Adipose tissue (tissue), 3 donors: ENCODE results near the gene ZIC4. TPM values are rescaled to one million over a fixed set of nuclear protein-coding genes. Genes with fewer than 3 reads are reported as not detected.

Experiments
- H3K27ac ChIP-seq: one replicate; pipeline ENCODE4 v1.5.1; 2013; ENCODE audit warnings: low read depth, low read length
- WGBS, 3 donors: extraction: QIAGEN DNeasy Blood & Tissue Kit; methylation state at CpG; one replicate each; pipeline ENCODE4 v1.1.7; 2013; 5-methylcytosine and 5-hydroxymethylcytosine counted together
- polyA plus RNA-seq, 3 donors: library from polyadenylated mRNA; stranded (reverse); fragments of 200-250 nt; gene quantifications; one replicate each; pipeline ENCODE4 v1.2.3, GENCODE V29; 2013
- donor health status: healthy with polysubstance abuse.
- donor health status: Bipolar disorder and iron deficiency.
- donor health status: healthy.

The ZIC4 gene
- polyA plus RNA-seq, 3 donors: not detected

DNA sequence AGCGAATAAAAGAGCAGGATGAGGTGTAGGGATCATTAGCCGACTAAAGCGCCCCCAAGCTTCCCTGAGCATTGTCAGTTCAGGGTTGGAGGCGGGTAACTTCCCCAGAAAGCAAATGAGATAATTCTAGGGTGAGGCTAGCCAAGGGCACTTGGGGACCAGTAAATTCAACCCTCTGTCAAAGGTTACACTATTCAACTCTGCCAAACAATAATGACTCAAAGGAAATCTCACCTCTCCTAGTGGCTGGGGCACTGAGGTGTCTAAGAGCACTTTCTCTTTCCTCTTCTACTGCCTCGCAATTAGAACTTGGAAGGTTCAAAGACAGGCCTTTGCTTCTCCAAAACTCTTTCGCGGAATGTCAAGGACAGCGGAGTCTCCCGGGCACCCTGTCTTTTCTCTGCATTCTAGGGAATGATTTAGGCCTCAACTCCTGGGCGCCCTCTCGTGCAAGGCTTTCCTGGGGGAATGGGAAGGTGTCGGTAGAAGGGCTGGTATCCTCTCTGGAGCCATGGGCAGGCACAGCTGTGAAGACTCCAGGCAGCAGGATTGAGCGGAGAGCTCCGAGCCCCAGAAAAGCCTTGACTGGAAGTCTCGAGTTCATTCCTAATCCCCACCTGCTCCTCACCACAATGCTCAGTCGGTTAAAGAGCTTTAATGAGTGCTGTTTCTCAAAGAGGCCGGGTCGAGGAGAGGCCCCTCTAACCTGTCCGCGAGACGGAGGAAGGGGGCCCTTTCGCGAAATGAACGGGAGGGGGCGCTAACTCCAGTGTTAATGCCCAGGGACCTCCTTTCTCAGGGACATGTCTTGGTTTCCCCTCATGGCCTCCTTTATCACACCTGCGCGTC, 21.9 kb downstream of the ZIC4 start:
- no peak overlapping the region for H3K27ac ChIP-seq
- WGBS, 3 donors: 8 to 11% (median 10%) methylated on average over 27 of the region's 27 CpGs

DNA sequence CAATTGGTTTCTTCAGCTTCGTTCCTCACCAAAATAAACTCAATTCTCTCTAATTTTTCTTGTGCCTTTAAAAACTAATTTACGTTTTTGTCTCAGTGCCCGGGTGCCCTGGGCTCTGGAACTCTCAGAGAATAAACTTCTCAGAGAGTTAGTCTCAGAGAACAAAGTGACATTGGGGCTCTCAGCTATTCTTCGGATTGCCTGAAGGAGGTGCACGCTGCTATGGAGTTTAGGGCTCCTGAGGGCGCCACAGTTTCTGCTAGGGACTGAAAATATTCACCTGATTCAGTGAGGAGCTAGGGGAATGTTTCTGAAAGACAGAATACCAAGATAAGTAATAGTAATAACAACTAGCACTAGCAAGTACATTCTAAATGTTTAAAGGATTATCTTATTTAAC, 22.7 kb downstream of the ZIC4 start:
- no peak overlapping the region for H3K27ac ChIP-seq
- 3% methylated on average over 6 of the region's 6 CpGs for WGBS, 3 donors

DNA sequence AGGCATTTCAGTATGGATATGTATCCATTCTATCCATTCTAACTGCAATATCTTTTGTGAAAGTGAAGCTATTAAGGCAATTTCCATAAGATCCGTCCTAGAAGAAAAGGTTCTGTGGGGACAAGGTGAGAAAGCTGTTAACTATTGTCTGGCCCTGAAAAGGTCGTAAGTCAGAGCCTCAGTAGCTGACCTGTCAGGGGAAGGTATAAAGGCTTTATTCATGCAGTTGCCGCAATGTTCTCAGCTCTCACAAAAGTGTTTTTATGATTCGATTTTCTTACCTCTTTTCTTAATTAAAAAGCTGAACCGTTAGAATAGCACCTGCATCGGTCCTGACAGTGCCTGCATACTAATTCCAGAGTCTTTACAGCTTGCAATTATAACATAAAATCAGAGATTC, 24.7 kb downstream of the ZIC4 start:
- 8 to 9% (median 8%) methylated on average over 6 of the region's 6 CpGs for WGBS, 3 donors
- no peak overlapping the region for H3K27ac ChIP-seq

DNA sequence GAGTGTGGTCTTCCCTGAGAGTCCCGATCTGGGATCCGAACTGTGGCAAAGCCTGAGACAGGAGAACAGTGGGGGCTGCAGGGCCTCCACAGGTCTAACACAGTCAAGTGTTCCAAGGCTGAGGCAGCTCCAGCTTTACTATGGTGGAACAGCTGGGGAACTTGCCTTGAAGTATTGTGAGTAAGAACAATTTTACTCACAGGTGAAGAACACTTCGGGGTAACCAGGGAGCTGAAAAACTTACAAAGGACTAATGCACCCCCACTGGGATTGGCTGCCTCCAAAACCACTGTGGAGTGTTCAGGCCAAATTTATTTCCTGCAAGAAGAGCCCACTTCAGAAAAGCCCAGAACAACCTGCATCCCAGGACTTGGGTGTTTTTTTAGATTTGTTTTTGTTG, 25.4 kb downstream of the ZIC4 start:
- no peak overlapping the region for H3K27ac ChIP-seq
- 13 to 25% (median 15%) methylated on average over 3 of the region's 3 CpGs for WGBS, 3 donors

DNA sequence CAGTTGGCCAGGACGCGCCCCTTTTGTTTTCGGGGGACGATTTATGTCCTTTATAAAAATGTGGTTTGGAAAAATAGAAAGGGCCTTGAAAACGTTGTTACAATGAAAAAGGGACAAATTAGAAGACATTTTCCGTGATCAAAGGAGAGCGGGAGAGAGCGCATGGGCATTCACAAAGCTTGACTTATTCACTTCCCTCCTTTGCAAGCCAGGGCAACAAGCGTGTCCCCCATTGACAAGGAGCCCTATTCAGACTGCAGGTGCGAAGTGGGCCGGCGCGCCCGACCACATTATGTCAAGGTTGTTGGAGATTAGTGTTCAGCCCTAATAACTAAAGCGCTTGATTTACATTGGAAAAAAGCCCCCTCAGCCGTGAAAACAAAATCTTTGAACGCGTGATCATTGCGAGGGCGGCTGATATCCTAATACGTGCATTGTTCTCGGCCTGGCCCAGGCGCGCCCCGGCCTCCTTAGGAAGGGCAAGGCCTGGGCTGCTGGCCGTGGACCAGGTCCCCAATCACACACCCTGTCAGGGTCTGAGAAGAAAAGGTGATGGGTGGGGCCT, 25.9 kb downstream of the ZIC4 start:
- WGBS, 3 donors: 8 to 10% (median 8%) methylated on average over 26 of the region's 26 CpGs
- H3K27ac ChIP-seq: no peak overlapping the region

DNA sequence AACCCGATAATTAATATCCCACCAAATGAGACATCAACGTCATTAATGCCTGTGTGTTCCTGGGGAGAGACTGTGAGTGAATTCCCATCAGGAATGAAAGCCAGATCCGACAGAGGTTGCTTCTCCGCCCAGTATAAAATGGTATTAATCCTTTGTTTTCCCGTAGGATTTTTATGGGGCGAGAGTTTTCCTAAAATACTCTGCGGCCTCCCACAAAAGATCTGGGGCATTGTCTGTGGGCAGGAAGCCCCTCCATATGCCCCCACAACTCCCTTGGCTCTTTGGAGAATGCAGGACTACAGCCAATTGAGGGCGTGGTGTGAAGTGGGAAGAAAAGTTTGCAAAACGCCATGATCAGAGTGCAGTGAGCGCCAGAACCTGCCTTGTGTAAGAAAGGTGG, 26.7 kb downstream of the ZIC4 start:
- WGBS, 3 donors: 7 to 10% (median 10%) methylated on average over 10 of the region's 10 CpGs
- H3K27ac ChIP-seq: no peak overlapping the region

DNA sequence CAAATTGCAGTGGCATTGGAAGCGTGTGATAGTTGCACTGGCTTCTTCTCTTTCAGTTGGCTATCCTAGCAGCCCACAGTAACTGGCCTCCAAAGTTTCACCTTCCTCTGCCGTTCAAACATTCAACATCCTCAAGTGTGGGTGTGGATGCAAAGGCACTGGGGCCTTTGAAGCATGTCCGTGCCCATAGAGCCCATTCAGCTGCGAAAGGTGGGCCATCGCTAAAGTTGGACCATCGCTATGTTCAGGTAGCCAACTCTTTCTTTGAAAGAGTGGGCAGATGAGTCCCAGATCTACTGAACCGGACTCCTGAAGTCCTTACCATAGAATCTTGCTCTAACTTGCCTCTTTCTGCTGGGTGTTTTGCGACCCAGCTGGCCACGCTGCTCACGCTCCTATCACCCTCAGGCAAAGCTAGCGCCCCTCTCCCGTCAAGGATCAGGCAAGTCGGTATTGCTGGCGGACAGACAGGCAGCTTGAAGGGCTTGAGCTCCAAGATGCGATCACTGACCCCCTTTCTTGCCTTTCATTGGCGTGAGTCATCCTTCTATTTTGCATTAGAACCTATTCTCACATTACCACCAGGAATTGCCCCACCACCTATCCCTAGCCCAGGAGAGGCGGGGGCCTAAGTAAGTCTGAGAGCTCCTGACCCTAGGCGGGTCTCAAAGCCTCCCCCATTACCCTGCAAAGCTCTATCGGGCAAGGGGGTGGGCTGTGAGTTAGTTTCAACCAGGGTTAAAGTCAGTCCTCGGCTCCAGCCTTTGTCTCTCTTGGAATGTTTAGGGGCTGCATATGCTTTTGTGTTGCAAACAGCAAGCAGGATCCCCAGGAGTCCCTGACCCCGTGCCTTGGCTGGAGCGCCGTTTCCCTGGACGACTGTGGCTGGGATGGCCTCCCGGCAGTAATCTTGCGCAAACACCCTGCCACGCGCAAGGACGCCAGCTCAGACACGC, 28.7 kb downstream of the ZIC4 start:
- H3K27ac ChIP-seq: no peak overlapping the region
- WGBS, 3 donors: 6 to 7% (median 6%) methylated on average over 30 of the region's 30 CpGs

DNA sequence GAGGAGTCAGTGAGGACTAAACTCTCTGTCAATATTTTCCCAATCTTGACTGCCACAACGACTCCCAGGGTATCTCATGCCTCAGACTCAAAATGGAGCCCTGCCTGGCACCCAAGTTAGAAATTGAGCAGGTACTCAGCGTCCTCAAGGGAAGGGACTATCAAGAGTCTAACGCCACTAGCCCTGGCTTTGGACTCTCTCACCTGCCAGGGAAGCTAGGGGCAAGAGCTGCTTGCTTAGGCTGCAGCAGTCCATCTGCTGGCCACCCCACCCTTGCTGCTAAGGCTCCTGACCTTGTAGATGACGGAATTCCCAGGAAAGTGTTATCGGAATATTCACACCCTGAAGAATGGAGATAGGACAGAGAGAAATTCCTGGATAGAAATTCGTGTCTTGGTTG, 33.0 kb downstream of the ZIC4 start:
- no peak overlapping the region for H3K27ac ChIP-seq
- WGBS, 3 donors: 3 to 7% (median 6%) methylated on average over 6 of the region's 6 CpGs

DNA sequence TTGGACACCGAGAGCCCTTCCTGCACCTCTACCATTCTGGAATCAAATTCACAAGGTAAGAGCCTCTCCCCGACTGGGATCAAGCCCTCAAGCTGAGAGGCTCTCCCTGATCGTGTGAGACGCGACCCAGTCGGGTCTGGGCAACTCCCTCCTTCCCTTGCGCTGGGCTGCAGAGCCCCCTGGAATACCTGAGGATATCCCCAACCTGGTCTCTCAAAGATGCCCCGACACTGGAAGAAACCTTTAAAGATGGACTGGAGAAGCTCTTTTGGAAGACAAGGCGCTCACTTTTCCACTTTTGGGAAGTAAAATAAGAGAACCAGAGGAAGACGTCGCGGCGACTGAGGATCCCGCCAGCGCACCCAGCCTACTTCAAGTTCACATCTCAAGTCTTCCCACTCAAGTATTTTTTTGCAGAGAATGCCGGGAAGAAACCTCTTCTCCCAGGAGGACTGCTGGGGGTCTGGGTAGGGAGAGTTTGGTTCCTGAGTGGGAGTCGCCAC, 33.8 kb downstream of the ZIC4 start:
- WGBS, 3 donors: 3 to 6% (median 5%) methylated on average over 17 of the region's 17 CpGs
- H3K27ac ChIP-seq: no peak overlapping the region

DNA sequence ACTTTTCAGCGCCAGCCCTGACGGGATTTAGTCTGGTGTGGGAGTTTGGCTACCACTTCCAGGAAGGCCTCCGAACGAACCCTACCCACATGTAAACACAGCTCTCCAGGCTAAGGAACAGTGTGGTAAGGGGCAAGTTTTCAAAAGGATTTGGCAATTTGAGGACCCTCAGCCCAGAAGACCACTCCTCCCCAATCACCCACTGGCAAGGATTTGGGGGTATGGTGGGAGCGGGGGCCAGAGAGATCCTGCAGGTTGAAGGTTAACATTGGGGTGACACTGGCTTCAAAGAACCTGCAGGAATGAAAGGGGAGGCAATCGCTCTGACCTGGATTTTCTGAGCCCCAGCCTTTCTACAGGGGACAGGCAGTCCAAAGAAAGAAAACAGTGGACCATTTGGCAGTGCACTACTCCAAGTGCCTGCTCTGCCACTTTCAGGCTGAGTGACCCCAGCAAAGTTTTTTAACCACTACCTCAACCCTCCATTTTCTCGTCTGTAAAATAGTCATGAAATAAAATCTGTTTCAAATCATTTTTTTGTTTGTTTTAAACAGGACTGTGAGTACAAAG, 34.5 kb downstream of the ZIC4 start:
- H3K27ac ChIP-seq: no peak overlapping the region
- 7 to 11% (median 9%) methylated on average over 7 of the region's 7 CpGs for WGBS, 3 donors

DNA sequence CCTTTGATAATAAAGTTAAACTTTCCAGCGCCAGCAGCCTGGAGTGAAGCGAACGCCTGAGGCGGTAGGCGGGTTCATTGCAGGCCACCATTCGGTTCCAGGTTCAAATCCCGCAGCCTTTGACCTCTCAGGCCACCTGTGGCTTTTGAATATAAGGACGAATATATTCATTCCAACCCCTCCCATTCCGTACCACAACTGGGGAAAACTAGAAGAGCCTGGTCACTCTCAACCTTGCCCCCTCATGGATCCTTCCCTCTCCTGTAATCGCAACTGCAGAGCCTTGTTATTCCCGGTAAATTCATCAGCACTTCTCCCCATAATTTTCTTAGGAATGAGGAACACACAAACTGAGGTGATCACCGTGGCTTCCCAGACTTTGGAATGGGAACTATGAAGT, 35.2 kb downstream of the ZIC4 start:
- H3K27ac ChIP-seq: no peak overlapping the region
- 4 to 7% (median 7%) methylated on average over 12 of the region's 12 CpGs for WGBS, 3 donors

DNA sequence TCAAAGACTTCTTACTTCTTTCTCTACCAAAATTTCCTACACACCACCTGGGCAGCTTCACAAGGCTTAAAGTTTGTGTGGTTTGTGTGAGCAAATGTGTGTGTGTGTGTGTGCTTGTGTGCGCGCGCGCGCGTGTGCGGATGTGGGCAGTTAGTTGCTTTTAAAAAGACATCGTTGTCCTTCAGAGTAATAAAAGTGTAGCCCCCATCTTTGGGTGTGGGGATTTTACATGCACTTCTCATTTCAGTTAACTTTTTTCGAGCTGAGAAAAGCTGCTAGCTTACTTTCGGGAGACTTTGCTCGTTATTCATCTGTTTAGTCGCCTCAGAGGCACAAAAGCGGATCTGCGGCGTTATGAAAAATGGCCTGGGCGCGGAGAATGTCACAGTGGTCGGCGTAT, 36.0 kb downstream of the ZIC4 start:
- 8 to 11% (median 10%) methylated on average over 19 of the region's 19 CpGs for WGBS, 3 donors
- H3K27ac ChIP-seq: no peak overlapping the region

DNA sequence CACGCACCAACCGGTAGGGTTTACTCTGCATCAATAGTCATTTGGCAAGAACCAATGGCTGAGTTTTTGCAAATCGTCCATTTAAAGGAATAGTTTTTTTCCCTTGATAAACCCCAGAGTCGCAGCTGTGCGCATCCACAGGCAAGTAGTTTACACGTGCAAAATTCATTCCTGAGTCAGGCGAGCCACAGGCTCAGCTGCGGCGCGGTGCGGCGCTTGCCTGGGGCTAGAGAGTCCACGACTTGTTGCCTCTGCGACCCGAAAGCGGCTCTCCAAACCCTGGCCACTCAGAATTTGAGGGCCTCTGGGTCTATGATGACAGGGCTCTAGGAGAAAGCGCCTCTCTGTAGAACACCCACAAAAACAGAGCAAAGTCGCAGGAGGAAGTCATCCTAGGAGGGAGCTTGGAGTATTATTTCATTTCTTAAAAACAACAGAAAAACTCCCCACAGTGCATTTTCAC, 36.7 kb downstream of the ZIC4 start:
- 6 to 11% (median 8%) methylated on average over 18 of the region's 18 CpGs for WGBS, 3 donors
- H3K27ac ChIP-seq: no peak overlapping the region

DNA sequence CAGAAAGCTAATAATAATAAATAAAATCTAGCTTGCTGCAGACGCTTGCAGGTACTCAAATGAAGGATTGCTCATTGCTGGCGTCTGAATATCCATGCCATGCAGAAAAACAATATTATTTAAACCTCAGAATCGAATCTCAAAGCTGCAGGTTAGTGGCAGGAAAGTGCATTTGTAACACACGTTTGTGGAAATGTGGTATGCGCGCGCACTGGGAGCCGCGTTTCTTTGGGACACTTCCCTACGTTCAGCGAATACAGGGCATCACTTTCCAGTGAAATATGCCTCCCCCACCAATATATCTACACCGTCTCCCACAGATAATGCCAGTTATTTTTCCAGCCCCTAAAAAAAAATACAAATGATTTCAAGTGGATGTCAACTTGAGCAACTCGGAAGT, 37.1 kb downstream of the ZIC4 start:
- H3K27ac ChIP-seq: no peak overlapping the region
- 7 to 15% (median 8%) methylated on average over 13 of the region's 13 CpGs for WGBS, 3 donors

DNA sequence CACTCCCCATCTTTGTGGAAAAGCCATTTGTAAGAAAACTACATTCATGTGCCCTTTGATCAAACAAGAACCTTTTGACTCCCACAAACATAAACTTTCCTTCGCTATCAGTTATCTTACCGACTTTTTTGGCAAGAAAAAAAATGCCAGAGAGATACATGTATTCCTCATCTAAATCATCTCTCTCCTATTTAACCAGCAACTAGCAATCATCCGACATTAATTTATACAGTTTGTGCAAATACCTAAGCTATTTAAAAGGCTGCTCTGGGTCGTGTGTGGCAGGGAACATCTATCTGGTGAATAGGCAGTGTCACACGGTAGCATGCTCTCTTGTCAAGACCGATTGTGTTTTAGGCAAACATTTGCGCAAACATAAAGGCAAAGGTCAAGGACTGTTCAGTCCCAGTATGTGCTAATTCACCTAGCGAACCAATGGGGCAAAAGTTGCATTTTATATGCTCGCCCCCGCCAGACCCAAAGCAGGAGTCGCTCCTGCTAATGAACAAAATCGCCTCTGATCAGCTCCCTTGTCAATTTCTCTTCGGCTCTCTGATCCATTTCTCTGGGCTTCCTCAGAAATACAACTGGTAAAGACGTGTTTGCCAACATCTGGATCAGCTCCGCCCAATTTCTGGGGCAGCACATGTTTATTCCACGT, 37.7 kb downstream of the ZIC4 start:
- no peak overlapping the region for H3K27ac ChIP-seq
- 3 to 7% (median 6%) methylated on average over 16 of the region's 16 CpGs for WGBS, 3 donors

DNA sequence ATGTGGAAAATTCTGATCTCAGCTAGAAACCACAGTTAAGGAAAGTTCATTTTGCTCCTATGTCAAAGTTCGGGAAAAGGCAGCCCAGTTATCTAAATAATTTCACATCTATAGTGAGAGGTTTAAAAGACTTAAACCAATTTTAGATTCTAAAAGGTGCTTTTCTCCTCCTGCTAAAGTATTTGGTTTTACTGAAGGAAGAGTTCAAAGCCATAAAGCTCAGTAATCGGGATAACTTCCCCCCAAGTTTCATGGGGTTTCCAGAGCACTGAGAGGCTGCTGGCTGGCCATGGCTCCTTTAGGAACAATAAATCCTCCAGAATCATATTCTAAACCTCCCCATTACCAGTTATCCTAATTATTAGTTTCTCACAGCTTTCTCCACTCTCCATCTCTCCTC, 38.2 kb downstream of the ZIC4 start:
- 10 to 15% (median 10%) methylated on average over 2 of the region's 2 CpGs for whole genome bisulfite sequencing, 3 donors
- H3K27ac ChIP-seq: no peak overlapping the region

DNA sequence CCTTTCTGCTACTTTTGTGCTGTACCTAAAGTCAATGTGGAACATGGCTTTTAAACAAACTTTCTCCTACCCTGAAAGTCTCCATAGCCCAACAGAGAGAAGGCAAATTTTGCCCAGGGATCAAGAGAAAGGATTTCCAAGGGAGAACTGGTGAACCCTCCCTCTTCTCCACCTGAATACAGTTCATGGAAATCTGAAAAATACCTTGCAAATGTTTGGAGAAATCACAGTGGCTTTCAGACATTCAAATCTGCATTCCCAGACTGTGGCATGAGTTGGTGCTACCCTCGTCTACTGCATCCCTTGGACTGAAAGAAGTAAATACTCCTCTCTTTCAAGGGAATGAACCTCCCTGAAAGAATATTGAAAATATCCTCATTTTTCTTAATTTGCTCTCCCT, 38.7 kb downstream of the ZIC4 start:
- H3K27ac ChIP-seq: no peak overlapping the region
- 11 to 13% (median 12%) methylated on average over 1 of the region's 1 CpG for WGBS, 3 donors
